Neural cell (in vitro differentiated cells): ENCODE measurements around the gene FOXS1. TPM values are rescaled to one million over a fixed set of nuclear protein-coding genes. Genes with fewer than 3 reads are reported as not detected.
A peak's percentile ranks its signal among the peaks of the same experiment; 100 is the strongest.

ENCODE experiments used
- H2AFZ ChIP-seq: fragments of 200-600, 300-800 bp; sonication (generic), shearing (Covaris generic); 2 replicates; pipeline ENCODE4 v1.6.0; 2014; ENCODE audit warnings: low read depth, mild to moderate bottlenecking, antibody characterized with exemption, low read length, moderate library complexity
- H3F3A ChIP-seq: fragments of 200-600 bp; shearing (Covaris generic); 2 replicates; pipeline ENCODE4 v1.6.1; 2016; ENCODE audit warnings: mild to moderate bottlenecking, moderate library complexity, mixed read lengths, antibody characterized with exemption, low read length; ENCODE audit not compliant: insufficient read depth, poor library complexity, severe bottlenecking
- H3K27ac ChIP-seq: fragments of 200-600, 300-800 bp; sonication (generic), shearing (Covaris generic); 2 replicates; pipeline ENCODE4 v1.5.1; 2014; ENCODE audit warnings: mild to moderate bottlenecking, low read length, moderate library complexity
- H3K27me3 ChIP-seq: fragments of 300-800, 200-600 bp; sonication (generic), shearing (Covaris generic); 2 replicates; pipeline ENCODE4 v1.6.0; 2014; ENCODE audit warnings: mild to moderate bottlenecking, low read depth, low read length, moderate library complexity; ENCODE audit not compliant: insufficient read depth
- H3K36me3 ChIP-seq: fragments of 300-800, 200-600 bp; sonication (generic), shearing (Covaris generic); 2 replicates; pipeline ENCODE4 v1.5.1; 2014; ENCODE audit warnings: mild to moderate bottlenecking, antibody characterized with exemption, low read length, moderate library complexity; ENCODE audit not compliant: insufficient read depth
- H3K4me2 ChIP-seq: fragments of 300-800, 200-600 bp; sonication (generic), shearing (Covaris generic); 2 replicates; pipeline ENCODE4 v1.6.0; 2014; ENCODE audit warnings: mild to moderate bottlenecking, low read length
- H3K4me3 ChIP-seq: fragments of 300-800, 200-600 bp; sonication (generic), shearing (Covaris generic); 2 replicates; pipeline ENCODE4 v1.5.1; 2014; ENCODE audit warnings: mild to moderate bottlenecking, low read length, moderate library complexity
- H3K79me2 ChIP-seq: fragments of 200-600 bp; shearing (Covaris generic); replicated peaks from 2 replicates; pipeline ENCODE4 v1.6.0; 2014; ENCODE audit warnings: mild to moderate bottlenecking, low read length, moderate library complexity; ENCODE audit not compliant: insufficient read depth
- H3K9ac ChIP-seq: fragments of 300-800, 200-600 bp; sonication (generic), shearing (Covaris generic); 2 replicates; pipeline ENCODE4 v1.6.1; 2016; ENCODE audit warnings: mild to moderate bottlenecking, low read length, mixed read lengths
- H3K9me2 ChIP-seq: fragments of 200-600 bp; shearing (Covaris generic); 2 replicates; pipeline ENCODE4 v1.6.1; 2016; ENCODE audit warnings: mild to moderate bottlenecking, low read length, mixed read lengths; ENCODE audit not compliant: insufficient read depth
- H3K9me3 ChIP-seq: fragments of 200-600, 300-800 bp; sonication (generic), shearing (Covaris generic); 2 replicates; pipeline ENCODE4 v1.6.1; 2016; ENCODE audit warnings: mild to moderate bottlenecking, mixed run types, low read length, moderate library complexity, mixed read lengths
- H4K20me1 ChIP-seq: fragments of 200-600 bp; shearing (Covaris generic); 2 replicates; pipeline ENCODE4 v1.6.1; 2016; ENCODE audit warnings: mild to moderate bottlenecking, mixed run types; ENCODE audit not compliant: insufficient read depth
- EP300 ChIP-seq: fragments of 450-650 bp; conservative IDR thresholded peaks from 2 replicates; pipeline ENCODE4 v1.6.1; 2014; ENCODE audit warnings: antibody characterized with exemption, mild to moderate bottlenecking, moderate library complexity; ENCODE audit not compliant: poor library complexity, severe bottlenecking
- EZH2 ChIP-seq: fragments of 200-600, 300-800 bp; shearing (Covaris generic), sonication (generic); IDR thresholded peaks from 2 replicates; pipeline ENCODE4 v1.6.1; 2014; ENCODE audit warnings: antibody characterized with exemption, low read length, borderline replicate concordance, mild to moderate bottlenecking; ENCODE audit not compliant: insufficient read depth, poor library complexity, severe bottlenecking
- MXI1 ChIP-seq: fragments of 450-650 bp; conservative IDR thresholded peaks from 2 replicates; pipeline ENCODE4 v1.6.1; 2014; ENCODE audit warnings: antibody characterized with exemption, mild to moderate bottlenecking; ENCODE audit not compliant: poor library complexity, severe bottlenecking
- POLR2AphosphoS5 ChIP-seq: IDR thresholded peaks from 2 replicates; pipeline ENCODE4 v1.6.1; 2012
- RAD21 ChIP-seq: fragments of 450-650 bp; conservative IDR thresholded peaks from 2 replicates; pipeline ENCODE4 v1.6.1; 2014; ENCODE audit warnings: antibody characterized with exemption, mild to moderate bottlenecking, moderate library complexity
- SMC3 ChIP-seq: fragments of 450-650 bp; conservative IDR thresholded peaks from 2 replicates; pipeline ENCODE4 v1.6.1; 2014; ENCODE audit warnings: antibody characterized with exemption, mild to moderate bottlenecking, moderate library complexity; ENCODE audit not compliant: poor library complexity
- TAF1 ChIP-seq: IDR thresholded peaks from 2 replicates; pipeline ENCODE4 v1.6.1; 2012; ENCODE audit warnings: low read depth
- polyA plus RNA-seq: library from polyadenylated mRNA; depleted of rRNA; stranded (reverse); fragments of >200 nt; gene quantifications from 2 replicates; pipeline ENCODE4 v1.2.3, GENCODE V29; 2014
- TF ChIP-seq, protein P1 (sequence below): IDR thresholded peaks from 2 replicates; pipeline ENCODE4 v1.6.1; 2012; ENCODE audit warnings: borderline replicate concordance
- TF ChIP-seq, protein P2 (sequence below): fragments of 450-650 bp; IDR thresholded peaks from 2 replicates; pipeline ENCODE4 v1.5.1; 2014; ENCODE audit warnings: antibody characterized with exemption, mild to moderate bottlenecking, moderate library complexity; ENCODE audit not compliant: poor library complexity, severe bottlenecking

The FOXS1 gene
- polyA plus RNA-seq, 1 donor from 2014 or later = not detected

DNA sequence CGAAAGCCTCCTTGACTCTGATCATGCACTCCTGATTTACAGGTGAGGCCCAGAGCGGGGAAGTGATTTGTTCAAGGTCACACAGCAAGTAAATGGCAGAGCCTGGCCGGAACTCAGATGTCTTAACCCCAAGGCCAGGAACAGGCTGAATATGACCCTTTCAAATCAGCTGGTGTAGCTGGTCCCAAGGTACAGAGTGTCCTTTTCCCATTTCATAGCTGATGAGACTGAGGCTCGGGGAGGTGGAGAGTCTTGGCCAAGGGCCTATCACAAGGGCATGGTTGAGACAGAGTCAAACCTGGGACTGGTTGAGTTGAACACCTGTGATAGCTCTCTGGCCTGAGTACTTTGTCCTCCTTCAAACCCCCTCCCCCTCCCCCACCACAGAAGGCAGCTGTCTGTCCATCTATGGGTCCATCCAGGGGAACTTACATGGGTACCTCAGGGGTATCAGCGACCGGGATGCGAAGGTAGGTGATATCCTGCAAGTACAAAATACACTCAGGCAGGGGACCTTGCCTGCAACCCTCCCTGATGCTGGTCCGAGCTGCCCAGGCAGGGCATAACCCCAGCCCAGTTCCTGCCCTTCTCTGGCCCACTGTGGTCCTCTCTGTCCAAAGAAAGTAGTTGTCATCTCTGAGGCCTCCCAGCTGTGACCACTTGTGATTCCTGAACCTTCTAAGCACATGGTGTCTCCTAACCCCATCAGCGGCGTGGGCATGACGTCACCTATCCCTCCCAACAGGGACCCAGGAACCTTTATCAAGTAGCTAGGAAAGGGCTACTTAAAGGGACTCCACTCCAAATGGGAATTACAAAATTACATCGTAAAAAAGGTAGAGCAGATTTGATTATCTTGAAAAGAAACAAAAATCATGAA is 19.4 kb upstream of the FOXS1 start:
- Histone ChIP-seq H3K9ac (no peak overlapping the region), H2AFZ (no peak overlapping the region), H3K27ac (no peak overlapping the region), H3K27me3 (no peaks in the 10 kb centered on the region), H3F3A (peaks cover 8% of the 10 kb centered on the region), H3K4me2 (no peak overlapping the region), H3K79me2 (no peaks in the 10 kb centered on the region), H3K4me3 (no peak overlapping the region), H3K9me2 (no peaks in the 10 kb centered on the region), H3K36me3 (no peaks in the 10 kb centered on the region), H4K20me1 (no peaks in the 10 kb centered on the region), H3K9me3 (no peaks in the 10 kb centered on the region)
- TF ChIP-seq RAD21 (no peak), EZH2 (no peak), TAF1 (no peak), MXI1 (no peak)
- TF ChIP-seq, protein P1, sequence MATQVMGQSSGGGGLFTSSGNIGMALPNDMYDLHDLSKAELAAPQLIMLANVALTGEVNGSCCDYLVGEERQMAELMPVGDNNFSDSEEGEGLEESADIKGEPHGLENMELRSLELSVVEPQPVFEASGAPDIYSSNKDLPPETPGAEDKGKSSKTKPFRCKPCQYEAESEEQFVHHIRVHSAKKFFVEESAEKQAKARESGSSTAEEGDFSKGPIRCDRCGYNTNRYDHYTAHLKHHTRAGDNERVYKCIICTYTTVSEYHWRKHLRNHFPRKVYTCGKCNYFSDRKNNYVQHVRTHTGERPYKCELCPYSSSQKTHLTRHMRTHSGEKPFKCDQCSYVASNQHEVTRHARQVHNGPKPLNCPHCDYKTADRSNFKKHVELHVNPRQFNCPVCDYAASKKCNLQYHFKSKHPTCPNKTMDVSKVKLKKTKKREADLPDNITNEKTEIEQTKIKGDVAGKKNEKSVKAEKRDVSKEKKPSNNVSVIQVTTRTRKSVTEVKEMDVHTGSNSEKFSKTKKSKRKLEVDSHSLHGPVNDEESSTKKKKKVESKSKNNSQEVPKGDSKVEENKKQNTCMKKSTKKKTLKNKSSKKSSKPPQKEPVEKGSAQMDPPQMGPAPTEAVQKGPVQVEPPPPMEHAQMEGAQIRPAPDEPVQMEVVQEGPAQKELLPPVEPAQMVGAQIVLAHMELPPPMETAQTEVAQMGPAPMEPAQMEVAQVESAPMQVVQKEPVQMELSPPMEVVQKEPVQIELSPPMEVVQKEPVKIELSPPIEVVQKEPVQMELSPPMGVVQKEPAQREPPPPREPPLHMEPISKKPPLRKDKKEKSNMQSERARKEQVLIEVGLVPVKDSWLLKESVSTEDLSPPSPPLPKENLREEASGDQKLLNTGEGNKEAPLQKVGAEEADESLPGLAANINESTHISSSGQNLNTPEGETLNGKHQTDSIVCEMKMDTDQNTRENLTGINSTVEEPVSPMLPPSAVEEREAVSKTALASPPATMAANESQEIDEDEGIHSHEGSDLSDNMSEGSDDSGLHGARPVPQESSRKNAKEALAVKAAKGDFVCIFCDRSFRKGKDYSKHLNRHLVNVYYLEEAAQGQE = no peak

DNA sequence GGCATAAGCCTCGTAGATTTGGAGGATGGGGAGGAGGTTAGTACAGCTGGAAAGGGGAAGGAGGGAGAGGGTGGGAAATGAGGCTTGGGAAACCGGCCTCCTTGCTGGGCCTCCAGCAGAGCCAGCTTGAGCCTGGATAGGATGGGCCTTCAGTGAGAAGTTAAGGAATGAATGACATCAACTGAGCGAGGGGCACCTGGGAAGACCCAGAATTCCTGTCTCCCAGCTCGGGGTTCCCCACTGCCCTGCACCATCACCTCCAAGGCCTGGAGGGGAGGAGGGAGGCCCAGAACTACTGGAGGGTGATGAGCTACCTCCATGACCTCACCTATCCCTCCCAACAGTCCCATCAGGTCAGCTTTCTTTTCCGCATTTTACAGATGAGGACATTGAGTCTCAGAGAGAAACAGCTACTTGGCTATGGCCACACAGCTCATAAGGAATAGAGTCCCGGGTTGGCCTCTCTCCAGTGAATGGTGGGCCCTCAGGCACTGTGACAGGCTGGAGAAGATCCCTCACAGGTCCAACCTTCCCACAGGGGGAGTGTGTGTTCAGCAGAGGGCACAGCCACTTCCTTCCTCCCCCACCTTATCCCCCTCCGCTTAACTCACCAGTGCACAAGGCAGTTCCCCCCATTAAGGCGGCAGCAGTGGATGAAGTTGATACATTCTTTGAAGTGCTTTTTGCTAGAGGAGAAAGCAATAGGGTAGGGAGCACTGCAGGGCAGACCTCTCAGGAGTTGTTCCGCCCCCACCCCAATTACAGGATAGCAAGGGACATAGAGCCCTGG is 18.1 kb upstream of the FOXS1 start:
- H3K36me3 ChIP-seq = no peaks in the 10 kb centered on the region
- no peak overlapping the region for H3K27ac ChIP-seq
- no peak overlapping the region for H3K9ac ChIP-seq
- TF ChIP-seq RAD21 = no peak
- no peak for TF ChIP-seq MXI1
- no peaks in the 10 kb centered on the region for H3K79me2 ChIP-seq
- no peaks in the 10 kb centered on the region for H3K9me2 ChIP-seq
- H3K9me3 ChIP-seq = no peaks in the 10 kb centered on the region
- no peaks in the 10 kb centered on the region for H4K20me1 ChIP-seq
- H3K4me2 ChIP-seq = no peak overlapping the region
- peaks cover 8% of the 10 kb centered on the region for H3F3A ChIP-seq
- no peak overlapping the region for H3K4me3 ChIP-seq
- H3K27me3 ChIP-seq = no peaks in the 10 kb centered on the region
- no peak overlapping the region for H2AFZ ChIP-seq

DNA sequence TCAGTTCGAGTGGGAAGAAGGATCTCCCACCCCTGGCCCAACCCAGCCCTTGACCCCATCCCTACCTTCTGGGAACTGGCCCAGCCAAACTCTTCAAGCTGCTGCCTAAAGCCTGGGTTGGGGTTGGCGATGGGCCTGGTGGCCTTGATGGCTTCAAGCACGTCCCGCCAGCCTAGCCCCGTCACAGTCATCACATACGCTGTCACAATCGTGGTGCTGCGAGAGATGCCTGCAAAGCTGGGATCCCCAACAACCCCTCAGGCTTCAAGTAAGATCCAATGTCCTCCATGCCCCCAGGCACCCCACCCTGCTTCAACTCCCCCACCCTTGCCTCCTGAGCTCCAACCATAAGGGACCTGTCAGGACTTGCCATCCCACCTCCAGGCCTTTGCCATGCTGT is 17.1 kb upstream of the FOXS1 start:
- H3K9ac ChIP-seq = peak overlapping the region; percentile 84
- no peaks in the 10 kb centered on the region for H4K20me1 ChIP-seq
- H3K36me3 ChIP-seq = no peaks in the 10 kb centered on the region
- H3K27ac ChIP-seq = peak overlapping the region; percentile 92
- TF ChIP-seq TAF1 (no peak), MXI1 (no peak), EZH2 (no peak), SMC3 (no peak), RAD21 (no peak), EP300 (no peak), POLR2AphosphoS5 (no peak)
- TF ChIP-seq, protein P1 = no peak
- TF ChIP-seq, protein P2, sequence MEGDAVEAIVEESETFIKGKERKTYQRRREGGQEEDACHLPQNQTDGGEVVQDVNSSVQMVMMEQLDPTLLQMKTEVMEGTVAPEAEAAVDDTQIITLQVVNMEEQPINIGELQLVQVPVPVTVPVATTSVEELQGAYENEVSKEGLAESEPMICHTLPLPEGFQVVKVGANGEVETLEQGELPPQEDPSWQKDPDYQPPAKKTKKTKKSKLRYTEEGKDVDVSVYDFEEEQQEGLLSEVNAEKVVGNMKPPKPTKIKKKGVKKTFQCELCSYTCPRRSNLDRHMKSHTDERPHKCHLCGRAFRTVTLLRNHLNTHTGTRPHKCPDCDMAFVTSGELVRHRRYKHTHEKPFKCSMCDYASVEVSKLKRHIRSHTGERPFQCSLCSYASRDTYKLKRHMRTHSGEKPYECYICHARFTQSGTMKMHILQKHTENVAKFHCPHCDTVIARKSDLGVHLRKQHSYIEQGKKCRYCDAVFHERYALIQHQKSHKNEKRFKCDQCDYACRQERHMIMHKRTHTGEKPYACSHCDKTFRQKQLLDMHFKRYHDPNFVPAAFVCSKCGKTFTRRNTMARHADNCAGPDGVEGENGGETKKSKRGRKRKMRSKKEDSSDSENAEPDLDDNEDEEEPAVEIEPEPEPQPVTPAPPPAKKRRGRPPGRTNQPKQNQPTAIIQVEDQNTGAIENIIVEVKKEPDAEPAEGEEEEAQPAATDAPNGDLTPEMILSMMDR = no peak
- H3K79me2 ChIP-seq = no peaks in the 10 kb centered on the region
- H3K9me3 ChIP-seq = no peaks in the 10 kb centered on the region
- peak overlapping the region; percentile 75 for H3K4me3 ChIP-seq
- H3K9me2 ChIP-seq = no peaks in the 10 kb centered on the region
- H2AFZ ChIP-seq = no peak overlapping the region
- peaks cover 8% of the 10 kb centered on the region for H3F3A ChIP-seq
- no peaks in the 10 kb centered on the region for H3K27me3 ChIP-seq
- H3K4me2 ChIP-seq = peak overlapping the region; percentile 77
